Measurements from ENCODE around the gene ARSJ. TPM values are rescaled to one million over a fixed set of nuclear protein-coding genes. Genes with fewer than 3 reads are reported as not detected.

ARSJ gene
- total RNA-seq, 2 donors from 2014 or later: 15.0 to 25.0 TPM

DNA sequence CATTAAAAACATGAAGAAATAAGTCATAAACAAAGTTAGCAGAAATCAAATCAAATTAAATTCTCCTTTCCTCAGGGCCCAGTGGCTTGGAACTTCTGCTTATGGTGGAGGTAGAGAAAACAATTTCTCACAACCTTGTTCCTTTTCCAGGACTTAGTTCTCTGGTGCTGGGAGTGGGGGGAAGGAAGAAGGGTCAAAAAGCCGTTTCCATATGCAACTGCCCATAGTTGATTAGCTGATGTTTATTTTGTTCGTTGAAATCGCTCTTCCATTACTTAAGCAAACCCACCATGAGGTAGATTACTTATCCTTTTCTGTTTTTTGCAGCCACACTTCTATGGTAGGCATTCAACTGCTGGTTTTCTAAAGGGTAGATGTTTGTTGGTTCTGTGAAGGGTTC, 94.2 kb downstream of the ARSJ start:
- TF ChIP-seq, protein P1, sequence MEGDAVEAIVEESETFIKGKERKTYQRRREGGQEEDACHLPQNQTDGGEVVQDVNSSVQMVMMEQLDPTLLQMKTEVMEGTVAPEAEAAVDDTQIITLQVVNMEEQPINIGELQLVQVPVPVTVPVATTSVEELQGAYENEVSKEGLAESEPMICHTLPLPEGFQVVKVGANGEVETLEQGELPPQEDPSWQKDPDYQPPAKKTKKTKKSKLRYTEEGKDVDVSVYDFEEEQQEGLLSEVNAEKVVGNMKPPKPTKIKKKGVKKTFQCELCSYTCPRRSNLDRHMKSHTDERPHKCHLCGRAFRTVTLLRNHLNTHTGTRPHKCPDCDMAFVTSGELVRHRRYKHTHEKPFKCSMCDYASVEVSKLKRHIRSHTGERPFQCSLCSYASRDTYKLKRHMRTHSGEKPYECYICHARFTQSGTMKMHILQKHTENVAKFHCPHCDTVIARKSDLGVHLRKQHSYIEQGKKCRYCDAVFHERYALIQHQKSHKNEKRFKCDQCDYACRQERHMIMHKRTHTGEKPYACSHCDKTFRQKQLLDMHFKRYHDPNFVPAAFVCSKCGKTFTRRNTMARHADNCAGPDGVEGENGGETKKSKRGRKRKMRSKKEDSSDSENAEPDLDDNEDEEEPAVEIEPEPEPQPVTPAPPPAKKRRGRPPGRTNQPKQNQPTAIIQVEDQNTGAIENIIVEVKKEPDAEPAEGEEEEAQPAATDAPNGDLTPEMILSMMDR (IDR thresholded peaks at IDR 0.05): no peak
- H3K27ac ChIP-seq: no peak overlapping the region
- DNase-seq (ENCODE audit: low spot score) (no peak), ATAC-seq (ENCODE audit: insufficient number of reproducible peaks, low FRiP score, low read depth) (no peak)
- peaks cover 15 to 20% of the 10 kb centered on the region in 2 donors for H3K4me1 ChIP-seq (ENCODE audit: control insufficient read depth in 1 of 2, low read depth in 2 of 2)
- no peaks in the 10 kb centered on the region for H3K27me3 ChIP-seq (replicated peaks; ENCODE audit: insufficient read depth)
- no peak overlapping the region for H3K4me3 ChIP-seq
- no peaks in the 10 kb centered on the region for H3K36me3 ChIP-seq
- no peaks in the 10 kb centered on the region for H3K9me3 ChIP-seq

DNA sequence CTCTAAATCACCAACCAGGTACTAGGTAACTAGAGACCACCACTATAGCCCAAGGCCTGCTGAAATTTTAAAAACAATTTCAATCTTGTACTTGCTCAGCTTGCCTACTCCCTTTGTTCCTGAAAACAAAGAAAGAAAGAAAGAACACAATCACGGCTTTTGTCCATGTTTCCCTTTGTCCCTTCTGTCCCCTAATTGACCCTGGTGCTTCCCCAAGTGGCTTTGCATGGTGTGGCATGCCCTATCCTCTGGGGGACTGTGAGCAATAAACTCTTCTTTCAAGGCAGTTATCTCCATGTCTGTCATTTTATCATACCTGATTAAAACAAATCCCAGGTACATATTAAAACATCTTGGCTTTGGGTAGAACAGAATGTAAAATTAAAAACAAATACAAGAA, 94.8 kb downstream of the ARSJ start:
- ATAC-seq (ENCODE audit: insufficient number of reproducible peaks, low FRiP score, low read depth): no peak
- Histone ChIP-seq H3K4me3 (no peak overlapping the region), H3K9me3 (no peaks in the 10 kb centered on the region), H3K27ac (no peak overlapping the region), H3K27me3 (replicated peaks; ENCODE audit: insufficient read depth) (no peaks in the 10 kb centered on the region), H3K4me1 (ENCODE audit: control insufficient read depth in 1 of 2, low read depth in 2 of 2) (peaks cover 19 to 23% of the 10 kb centered on the region in 2 donors), H3K36me3 (no peaks in the 10 kb centered on the region)
- TF ChIP-seq, protein P1 (IDR thresholded peaks at IDR 0.05): no peak
- no peak for DNase-seq (ENCODE audit: low spot score)

DNA sequence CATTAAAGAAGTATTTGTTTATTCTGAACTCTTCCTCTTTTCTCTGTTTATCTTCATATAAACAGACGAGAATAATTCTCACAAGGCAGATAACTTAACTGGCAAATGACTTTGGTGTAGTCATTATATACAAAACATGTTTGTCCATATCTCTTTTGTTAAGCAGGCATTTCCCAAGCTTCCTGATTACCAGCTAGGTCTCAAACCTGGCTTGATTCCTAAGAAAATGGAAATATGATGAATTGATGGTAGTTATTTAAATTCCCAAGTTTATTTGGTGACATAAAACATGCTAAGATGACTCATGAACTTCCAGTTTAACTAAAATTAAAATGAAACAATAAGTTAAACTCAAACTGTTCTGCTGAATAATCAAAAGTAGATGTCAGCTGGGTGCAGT, 96.8 kb downstream of the ARSJ start:
- Histone ChIP-seq H3K4me3 (no peak overlapping the region), H3K27me3 (replicated peaks; ENCODE audit: insufficient read depth) (no peaks in the 10 kb centered on the region), H3K9me3 (no peaks in the 10 kb centered on the region), H3K27ac (no peak overlapping the region), H3K36me3 (no peaks in the 10 kb centered on the region), H3K4me1 (ENCODE audit: control insufficient read depth in 1 of 2, low read depth in 2 of 2) (peaks cover 19 to 23% of the 10 kb centered on the region in 2 donors)
- no peak for DNase-seq (ENCODE audit: low spot score)
- ATAC-seq (ENCODE audit: insufficient number of reproducible peaks, low FRiP score, low read depth): no peak
- TF ChIP-seq, protein P1 (IDR thresholded peaks at IDR 0.05): no peak

DNA sequence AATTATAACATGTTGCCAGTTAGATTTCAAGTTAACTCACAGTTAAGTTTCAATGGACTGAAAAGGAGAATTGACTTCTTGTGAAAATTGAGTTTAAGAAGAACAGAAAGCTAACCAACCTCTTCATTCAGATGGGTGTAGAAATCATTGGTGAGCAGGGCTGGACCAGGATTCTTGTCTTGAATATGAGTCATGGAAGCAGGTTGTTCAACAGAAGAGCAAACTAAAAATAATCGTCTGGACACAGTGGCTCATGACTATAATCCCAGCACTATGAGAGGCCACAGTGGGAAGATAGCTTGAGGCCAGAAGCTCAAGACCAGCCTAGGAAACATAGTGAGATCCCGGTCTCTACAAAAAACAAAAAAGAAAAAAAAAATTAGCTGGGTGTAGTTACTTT, 98.2 kb downstream of the ARSJ start:
- Histone ChIP-seq H3K4me3 (no peak overlapping the region), H3K27ac (no peak overlapping the region), H3K36me3 (no peaks in the 10 kb centered on the region), H3K27me3 (replicated peaks; ENCODE audit: insufficient read depth) (no peaks in the 10 kb centered on the region), H3K9me3 (no peaks in the 10 kb centered on the region), H3K4me1 (ENCODE audit: control insufficient read depth in 1 of 2, low read depth in 2 of 2) (peaks cover 19 to 23% of the 10 kb centered on the region in 2 donors)
- DNase-seq (ENCODE audit: low spot score): no peak
- TF ChIP-seq, protein P1 (IDR thresholded peaks at IDR 0.05): no peak
- ATAC-seq (ENCODE audit: insufficient number of reproducible peaks, low FRiP score, low read depth): no peak

DNA sequence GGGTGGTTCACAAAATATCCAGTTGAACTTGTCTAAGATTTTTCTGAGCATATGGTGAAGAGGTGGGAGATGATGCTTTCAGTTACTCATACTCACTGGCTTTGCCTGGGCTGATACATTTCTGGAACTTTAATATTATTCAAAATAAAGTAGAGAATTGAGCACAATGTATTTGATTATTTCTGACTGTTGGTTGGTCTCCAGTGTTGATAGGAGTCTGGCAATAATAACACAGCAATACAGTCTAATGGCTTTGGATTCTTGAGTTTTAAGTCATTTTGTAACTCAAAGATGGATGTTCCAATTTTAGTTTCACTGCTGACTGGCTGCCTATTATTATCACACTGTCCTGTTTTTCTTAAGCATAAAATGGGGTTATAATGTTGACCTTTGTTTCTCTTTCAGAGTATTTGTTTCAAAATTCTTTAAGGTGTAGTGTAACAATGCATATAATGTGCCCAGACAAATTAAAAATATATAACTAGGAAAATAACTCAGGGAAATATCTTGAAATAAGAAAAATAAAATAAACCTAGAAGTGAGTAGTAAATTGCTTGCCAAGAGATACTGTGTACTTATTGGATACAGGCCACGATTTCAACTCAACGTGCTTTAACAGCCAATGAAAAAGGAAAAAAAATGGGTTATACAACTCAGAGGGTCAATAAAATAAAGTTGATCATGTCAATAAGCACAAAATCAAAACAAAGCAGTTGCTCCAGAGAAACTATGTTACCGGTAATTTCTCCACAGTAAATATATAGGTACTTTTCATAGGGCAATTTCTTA, 99.0 kb downstream of the ARSJ start:
- Histone ChIP-seq H3K4me1 (ENCODE audit: control insufficient read depth in 1 of 2, low read depth in 2 of 2) (peaks cover 19 to 23% of the 10 kb centered on the region in 2 donors), H3K27me3 (replicated peaks; ENCODE audit: insufficient read depth) (no peaks in the 10 kb centered on the region), H3K27ac (peak overlapping the region in 1 of 2 donors; percentile 24), H3K36me3 (no peaks in the 10 kb centered on the region), H3K4me3 (no peak overlapping the region), H3K9me3 (no peaks in the 10 kb centered on the region)
- TF ChIP-seq, protein P1 (IDR thresholded peaks at IDR 0.05): no peak
- ATAC-seq (ENCODE audit: insufficient number of reproducible peaks, low FRiP score, low read depth) (no peak), DNase-seq (ENCODE audit: low spot score) (no peak)
